Natural killer cell (primary cell): ENCODE results near the gene H6PD. TPM values are rescaled to one million over a fixed set of nuclear protein-coding genes. Genes with fewer than 3 reads are reported as not detected.

Experiments
- ATAC-seq, 3 donors: fragments of 150-1000 bp in 2 of 3; fragments of 200-7000 bp in 1 of 3; cut with Tn5 transposase; 1 replicate in 1 of 3; 2 replicates in 2 of 3; pipeline ENCODE4 v1.10.0; 2021; ENCODE audit warnings: mild to moderate bottlenecking in 2 of 3, moderate library complexity in 2 of 3
- DNase-seq, 2 donors: peaks; one replicate each; pipeline versions ENCODE4 v3.0.0 to v3.0.0-alpha.2; 2013 to 2021; ENCODE audit warnings: mixed read lengths in 1 of 2
- H3K27ac ChIP-seq: one replicate; pipeline ENCODE4 v1.5.1; 2013; ENCODE audit warnings: mild to moderate bottlenecking, low read length
- H3K27me3 ChIP-seq: one replicate; pipeline ENCODE4 v1.6.1; 2013; ENCODE audit warnings: low read length; ENCODE audit not compliant: control insufficient read depth, insufficient read depth
- H3K36me3 ChIP-seq: one replicate; pipeline ENCODE4 v1.6.1; 2013; ENCODE audit warnings: low read length; ENCODE audit not compliant: control insufficient read depth, insufficient read depth
- H3K4me1 ChIP-seq: one replicate; pipeline ENCODE4 v1.6.1; 2013; ENCODE audit warnings: low read length; ENCODE audit not compliant: control insufficient read depth, insufficient read depth
- H3K4me3 ChIP-seq: one replicate; pipeline ENCODE4 v1.5.1; 2013; ENCODE audit warnings: low read length
- H3K9me3 ChIP-seq: one replicate; pipeline ENCODE4 v1.6.1; 2013; ENCODE audit warnings: low read length; ENCODE audit not compliant: control insufficient read depth, insufficient read depth
- H3K27ac Mint-ChIP-seq, 2 donors: one replicate each; pipeline ENCODE4 v1.8.0; 2022; ENCODE audit warnings: mild to moderate bottlenecking in 2 of 2, mixed read lengths in 2 of 2, moderate library complexity in 1 of 2
- H3K27me3 Mint-ChIP-seq, 2 donors: one replicate each; pipeline ENCODE4 v1.8.0; 2022; ENCODE audit warnings: low read depth in 2 of 2, mixed read lengths in 2 of 2
- H3K36me3 Mint-ChIP-seq: one replicate; pipeline ENCODE4 v1.8.0; 2022; ENCODE audit warnings: mixed read lengths
- H3K4me1 Mint-ChIP-seq, 2 donors: one replicate each; pipeline ENCODE4 v1.8.0; 2022; ENCODE audit warnings: mixed read lengths in 2 of 2
- H3K4me3 Mint-ChIP-seq: one replicate; pipeline ENCODE4 v1.8.0; 2022; ENCODE audit warnings: mild to moderate bottlenecking, moderate library complexity, mixed read lengths
- H3K9me3 Mint-ChIP-seq, 2 donors: one replicate each; pipeline ENCODE4 v1.8.0; 2022; ENCODE audit warnings: mixed read lengths in 2 of 2
- CTCF ChIP-seq: fragments of 200-600 bp; IDR thresholded peaks from one replicate; pipeline ENCODE4 v1.8.0; 2022; ENCODE audit warnings: antibody characterized with exemption
- WGBS: methylation state at CpG from one replicate; pipeline ENCODE4 v1.1.7; 2013; ENCODE audit warnings: missing lambda C conversion rate; ENCODE audit not compliant: insufficient coverage; 5-methylcytosine and 5-hydroxymethylcytosine counted together
- intact Hi-C: fragments of 100-400 bp; cut with micrococcal nuclease; formaldehyde crosslinking; loops from one replicate; pipeline ENCODE4 v1.14.2; 2022
- total RNA-seq, 4 donors: library from RNA; stranded (reverse); fragments of 120-200 nt in 1 of 4; gene quantifications; one replicate each; pipeline versions ENCODE4 v1.2.3 to v1.2.4, GENCODE V29; 2013 to 2022

The H6PD gene
- total RNA-seq, 3 donors from 2014 or later (not counting 1 experiment from before 2014, with no cell fraction given): 24.3 to 37.1 (median 31.2) TPM

- H3K4me1 Mint-ChIP-seq: no peaks in the 10 kb centered on the region
- no peaks in the 10 kb centered on the region for H3K36me3 ChIP-seq
- no peak overlapping the region for H3K4me3 Mint-ChIP-seq
- no peaks in the 10 kb centered on the region for H3K4me1 ChIP-seq
- intact Hi-C loops: no loop called here
- H3K27ac ChIP-seq: no peak overlapping the region
- H3K36me3 Mint-ChIP-seq: no peaks in the 10 kb centered on the region
- H3K27me3 ChIP-seq: no peaks in the 10 kb centered on the region
- no peak overlapping the region for H3K4me3 ChIP-seq
- no peaks in the 10 kb centered on the region for H3K9me3 ChIP-seq
- ATAC-seq (no peak), DNase-seq (no peak)
- peaks cover 0 to 9% of the 10 kb centered on the region in 2 donors for H3K27me3 Mint-ChIP-seq
- no peaks in the 10 kb centered on the region for H3K9me3 Mint-ChIP-seq
- no peak for TF ChIP-seq CTCF
- H3K27ac Mint-ChIP-seq: no peak overlapping the region
- 83% methylated on average over 5 of the region's 5 CpGs for WGBS
Observed at GRCh38 chr1:9190234-9190633, 44.3 kb upstream of the H6PD start.

- intact Hi-C loops: no loop called here
- H3K27me3 Mint-ChIP-seq: peaks cover 6 to 11% of the 10 kb centered on the region in 2 donors
- no peak overlapping the region for H3K4me3 Mint-ChIP-seq
- 78% methylated on average over 10 of the region's 10 CpGs for WGBS
- H3K36me3 Mint-ChIP-seq: no peaks in the 10 kb centered on the region
- Histone ChIP-seq H3K27me3 (no peaks in the 10 kb centered on the region), H3K36me3 (no peaks in the 10 kb centered on the region), H3K27ac (no peak overlapping the region), H3K4me1 (no peaks in the 10 kb centered on the region), H3K4me3 (no peak overlapping the region), H3K9me3 (no peaks in the 10 kb centered on the region)
- TF ChIP-seq CTCF: no peak
- H3K9me3 Mint-ChIP-seq: no peaks in the 10 kb centered on the region
- no peak for DNase-seq
- peaks cover 0 to under 1% of the 10 kb centered on the region in 2 donors for H3K4me1 Mint-ChIP-seq
- ATAC-seq: no peak
- no peak overlapping the region for H3K27ac Mint-ChIP-seq
Observed at GRCh38 chr1:9191231-9191630, 43.3 kb upstream of the H6PD start.

GRCh38 chr1:9192578-9193232 is 41.9 kb upstream of the H6PD start:
- Histone ChIP-seq H3K4me3 (no peak overlapping the region), H3K27ac (no peak overlapping the region), H3K9me3 (no peaks in the 10 kb centered on the region), H3K4me1 (peaks cover 4% of the 10 kb centered on the region), H3K36me3 (no peaks in the 10 kb centered on the region), H3K27me3 (peaks cover 7% of the 10 kb centered on the region)
- intact Hi-C loops: no loop called here
- Mint-ChIP-seq H3K4me1 (peaks cover 0 to 9% of the 10 kb centered on the region in 2 donors), H3K27me3 (peaks cover 20 to 25% of the 10 kb centered on the region in 2 donors), H3K4me3 (no peak overlapping the region), H3K27ac (no peak overlapping the region), H3K36me3 (no peaks in the 10 kb centered on the region), H3K9me3 (no peaks in the 10 kb centered on the region)
- no peak for ATAC-seq
- no peak for DNase-seq
- no peak for TF ChIP-seq CTCF
- 67% methylated on average over 9 of the region's 9 CpGs for WGBS

DNA sequence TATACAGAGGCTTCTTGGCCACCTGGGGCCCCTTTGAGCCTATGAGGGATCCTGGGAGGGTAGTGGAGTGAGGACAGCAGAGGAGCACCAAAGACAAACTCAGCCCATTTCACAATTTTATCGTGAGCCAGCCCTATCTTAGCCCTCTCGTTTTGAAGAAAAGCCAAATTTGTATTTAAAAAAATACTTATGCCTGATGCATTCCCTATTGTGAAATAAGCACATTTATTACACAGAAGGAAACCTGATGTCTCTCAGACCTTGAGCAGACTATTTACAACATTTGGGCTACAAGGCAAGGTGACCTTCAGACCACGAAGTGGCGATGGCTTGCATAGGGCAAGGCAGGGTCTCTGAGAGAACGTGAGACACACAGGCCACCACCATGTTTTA is 41.3 kb upstream of the H6PD start:
- H3K9me3 Mint-ChIP-seq: no peaks in the 10 kb centered on the region
- H3K4me1 ChIP-seq: peaks cover 4% of the 10 kb centered on the region
- intact Hi-C loops: no loop called here
- H3K4me3 ChIP-seq: no peak overlapping the region
- H3K27ac Mint-ChIP-seq: no peak overlapping the region
- no peak overlapping the region for H3K27ac ChIP-seq
- no peaks in the 10 kb centered on the region for H3K9me3 ChIP-seq
- TF ChIP-seq CTCF: no peak
- no peak overlapping the region for H3K4me3 Mint-ChIP-seq
- H3K27me3 ChIP-seq: peaks cover 10% of the 10 kb centered on the region
- no peak for DNase-seq
- no peaks in the 10 kb centered on the region for H3K36me3 ChIP-seq
- peaks cover 0 to 9% of the 10 kb centered on the region in 2 donors for H3K4me1 Mint-ChIP-seq
- 77% methylated on average over 5 of the region's 5 CpGs for WGBS
- no peak for ATAC-seq
- H3K27me3 Mint-ChIP-seq: peaks cover 25 to 30% of the 10 kb centered on the region in 2 donors
- no peaks in the 10 kb centered on the region for H3K36me3 Mint-ChIP-seq
